Osteocyte (in vitro differentiated cells): ENCODE results near the gene AP1S2. TPM values are rescaled to one million over a fixed set of nuclear protein-coding genes. Genes with fewer than 3 reads are reported as not detected.

Source experiments
- DNase-seq: peaks from one replicate; pipeline ENCODE4 v3.0.0; 2021; ENCODE audit warnings: mixed read lengths; ENCODE audit not compliant: unreplicated experiment; ENCODE audit errors: extremely low spot score
- H3K27ac Mint-ChIP-seq: one replicate; pipeline ENCODE4 v1.8.0; 2021; ENCODE audit warnings: mild to moderate bottlenecking, mixed read lengths; ENCODE audit not compliant: unreplicated experiment
- H3K27me3 Mint-ChIP-seq: one replicate; pipeline ENCODE4 v1.8.0; 2021; ENCODE audit warnings: mixed read lengths; ENCODE audit not compliant: unreplicated experiment
- H3K36me3 Mint-ChIP-seq: one replicate; pipeline ENCODE4 v1.8.0; 2021; ENCODE audit warnings: mixed read lengths; ENCODE audit not compliant: unreplicated experiment
- H3K4me1 Mint-ChIP-seq: one replicate; pipeline ENCODE4 v1.8.0; 2021; ENCODE audit warnings: mixed read lengths; ENCODE audit not compliant: unreplicated experiment
- H3K4me3 Mint-ChIP-seq: one replicate; pipeline ENCODE4 v1.8.0; 2021; ENCODE audit warnings: mild to moderate bottlenecking, moderate library complexity, mixed read lengths; ENCODE audit not compliant: unreplicated experiment
- H3K9me3 Mint-ChIP-seq: one replicate; pipeline ENCODE4 v1.8.0; 2021; ENCODE audit warnings: mixed read lengths; ENCODE audit not compliant: unreplicated experiment
- CTCF ChIP-seq: fragments of 200-600 bp; sonication (generic); IDR thresholded peaks from 2 replicates; pipeline ENCODE4 v1.5.0; 2021; ENCODE audit warnings: antibody characterized with exemption, mild to moderate bottlenecking, moderate library complexity
- total RNA-seq: library from RNA; stranded (reverse); gene quantifications from 2 replicates; pipeline ENCODE4 v1.2.1, GENCODE V29; 2021

The AP1S2 gene
- total RNA-seq, 1 donor from 2014 or later = 92.6 TPM

- Mint-ChIP-seq H3K9me3 (no peaks in the 10 kb centered on the region), H3K4me1 (peaks cover 49% of the 10 kb centered on the region), H3K27me3 (no peaks in the 10 kb centered on the region), H3K4me3 (no peak overlapping the region), H3K36me3 (peaks cover 37% of the 10 kb centered on the region), H3K27ac (no peak overlapping the region)
- no peak for DNase-seq
- peak; percentile 58 for TF ChIP-seq CTCF
Measured at GRCh38 chrX:15849555-15849954, 5.1 kb downstream of the AP1S2 start.

- Mint-ChIP-seq H3K36me3 (peaks cover 46% of the 10 kb centered on the region), H3K4me1 (peaks cover 48% of the 10 kb centered on the region), H3K4me3 (no peak overlapping the region), H3K9me3 (no peaks in the 10 kb centered on the region), H3K27me3 (no peaks in the 10 kb centered on the region), H3K27ac (no peak overlapping the region)
- TF ChIP-seq CTCF = no peak
- no peak for DNase-seq
Measured at GRCh38 chrX:15848576-15848975, 6.0 kb downstream of the AP1S2 start.

- peaks cover 52% of the 10 kb centered on the region for H3K36me3 Mint-ChIP-seq
- H3K27ac Mint-ChIP-seq = no peak overlapping the region
Measured at GRCh38 chrX:15843960-15844359, 10.7 kb downstream of the AP1S2 start.

GRCh38 chrX:15841853-15842516 is 12.6 kb downstream of the AP1S2 start:
- no peak for DNase-seq
- Mint-ChIP-seq H3K27ac (no peak overlapping the region), H3K27me3 (no peaks in the 10 kb centered on the region), H3K4me1 (peaks cover under 1% of the 10 kb centered on the region), H3K9me3 (no peaks in the 10 kb centered on the region), H3K4me3 (no peak overlapping the region), H3K36me3 (peaks cover 47% of the 10 kb centered on the region)
- no peak for TF ChIP-seq CTCF

More at GRCh38 chrX:15843960-15844359, 10.7 kb downstream of the AP1S2 start:
- TF ChIP-seq CTCF = no peak
- no peaks in the 10 kb centered on the region for H3K9me3 Mint-ChIP-seq
- no peak for DNase-seq
- H3K27me3 Mint-ChIP-seq = no peaks in the 10 kb centered on the region
- no peak overlapping the region for H3K4me3 Mint-ChIP-seq
- peaks cover 7% of the 10 kb centered on the region for H3K4me1 Mint-ChIP-seq

GRCh38 chrX:15838017-15838416 is 16.6 kb downstream of the AP1S2 start:
- peaks cover 31% of the 10 kb centered on the region for H3K36me3 Mint-ChIP-seq
- no peak for DNase-seq
- no peak overlapping the region for H3K27ac Mint-ChIP-seq
- peak; percentile 31 for TF ChIP-seq CTCF
- peaks cover 6% of the 10 kb centered on the region for H3K4me1 Mint-ChIP-seq
- H3K27me3 Mint-ChIP-seq = no peaks in the 10 kb centered on the region
- no peaks in the 10 kb centered on the region for H3K9me3 Mint-ChIP-seq
- no peak overlapping the region for H3K4me3 Mint-ChIP-seq
